ENCODE data around the gene RASSF5. TPM values are rescaled to one million over a fixed set of nuclear protein-coding genes. Genes with fewer than 3 reads are reported as not detected.

RASSF5 gene
- total RNA-seq, 3 donors from 2014 or later: 179 to 227 (median 216) TPM

DNA sequence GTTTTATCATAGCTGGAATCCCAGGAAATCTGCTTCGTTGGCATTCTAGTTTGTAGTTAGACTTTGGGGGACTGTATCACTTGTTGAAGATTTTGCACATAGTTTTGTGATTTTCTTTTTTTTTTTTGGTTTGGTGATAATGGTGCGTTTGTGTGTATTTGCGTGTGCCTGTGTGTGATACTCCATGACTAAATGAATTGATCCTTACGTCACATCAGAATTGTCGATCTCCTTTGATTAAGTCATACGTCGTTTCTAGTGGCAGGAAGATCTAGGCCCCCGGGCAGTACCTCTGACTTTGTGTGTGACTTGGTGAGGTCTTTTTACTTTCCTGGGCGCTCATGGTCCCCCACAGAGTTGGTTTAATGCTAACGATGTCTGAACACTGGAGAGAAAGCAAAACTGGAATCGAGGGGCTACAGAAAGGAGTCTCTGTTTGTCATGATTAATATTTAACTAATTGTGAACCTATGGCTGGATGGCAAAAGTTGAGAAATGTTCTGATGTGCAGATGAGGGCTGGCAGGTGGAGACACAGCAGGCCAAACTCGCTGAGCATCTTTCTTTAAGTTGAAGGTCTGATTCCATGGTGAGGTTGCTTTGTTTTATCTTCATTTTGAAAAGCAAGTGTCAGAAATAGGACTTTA lies 2.4 kb downstream of the RASSF5 start:
- Mint-ChIP-seq H3K36me3 (ENCODE audit: insufficient read depth) (no peaks in the 10 kb centered on the region), H3K4me1 (ENCODE audit: low read depth) (peaks cover 32% of the 10 kb centered on the region), H3K4me3 (no peak overlapping the region), H3K9me3 (no peaks in the 10 kb centered on the region), H3K27me3 (ENCODE audit: low read depth) (peaks cover 19% of the 10 kb centered on the region)
- DNase-seq: no peak
- ATAC-seq: no peak

DNA sequence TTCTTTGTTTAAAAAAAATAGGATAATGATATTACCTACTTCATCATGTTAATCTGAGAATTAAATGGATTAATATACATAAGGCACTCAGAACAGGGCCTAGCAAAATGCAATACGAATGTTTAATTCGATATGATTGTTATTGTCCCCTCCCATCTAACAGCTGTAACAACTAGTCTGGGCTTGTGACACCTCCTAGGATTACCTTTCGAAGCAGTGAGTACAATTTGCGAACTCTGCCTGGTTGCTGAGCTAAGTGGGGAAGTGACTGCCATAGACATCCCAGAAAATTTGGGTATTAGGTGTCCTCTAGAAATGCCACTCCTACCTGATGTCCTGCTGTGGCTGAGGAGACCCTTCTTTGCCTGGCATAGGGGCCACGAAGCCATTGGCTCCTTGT lies 3.0 kb downstream of the RASSF5 start:
- no peak for ATAC-seq
- H3K36me3 Mint-ChIP-seq (ENCODE audit: insufficient read depth): no peaks in the 10 kb centered on the region
- DNase-seq: no peak
- H3K27me3 Mint-ChIP-seq (ENCODE audit: low read depth): peaks cover 19% of the 10 kb centered on the region
- H3K9me3 Mint-ChIP-seq: no peaks in the 10 kb centered on the region
- no peak overlapping the region for H3K4me3 Mint-ChIP-seq
- peaks cover 26% of the 10 kb centered on the region for H3K4me1 Mint-ChIP-seq (ENCODE audit: low read depth)

DNA sequence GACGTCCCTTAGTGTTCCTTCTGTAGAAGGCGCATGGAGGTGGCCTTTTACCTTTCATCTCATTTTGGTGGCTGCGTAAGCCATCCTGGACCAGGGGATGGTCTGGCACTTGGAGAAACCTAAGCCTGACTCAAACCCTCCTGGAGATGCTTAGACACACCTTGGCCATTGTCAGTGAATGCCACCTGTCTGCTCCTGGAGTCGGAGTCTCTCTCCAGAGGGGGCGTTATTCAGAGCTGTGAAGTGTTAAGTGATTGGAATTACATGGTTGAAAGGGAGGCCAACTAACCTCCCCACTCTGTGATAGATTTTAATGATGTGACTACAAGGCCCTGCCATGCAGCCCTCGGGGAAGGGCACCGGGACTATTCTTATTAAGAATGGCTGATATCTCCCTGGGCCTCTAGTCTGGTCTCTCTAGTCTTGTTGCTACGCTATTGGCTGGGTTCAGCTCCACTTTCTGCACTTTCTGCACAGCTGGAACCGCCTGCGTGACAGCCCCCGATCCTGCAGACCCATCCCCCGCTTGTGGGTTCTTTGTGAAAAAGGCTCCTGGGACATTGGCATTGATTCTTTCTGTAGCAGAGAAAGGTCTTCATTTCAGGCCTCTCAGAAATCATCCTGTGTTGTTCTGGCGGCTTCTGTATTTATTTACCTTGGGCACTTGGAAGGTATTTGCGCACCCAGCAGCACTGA lies 4.2 kb downstream of the RASSF5 start:
- Mint-ChIP-seq H3K4me1 (ENCODE audit: low read depth) (peaks cover 17% of the 10 kb centered on the region), H3K36me3 (ENCODE audit: insufficient read depth) (no peaks in the 10 kb centered on the region), H3K4me3 (no peak overlapping the region), H3K27me3 (ENCODE audit: low read depth) (peaks cover 19% of the 10 kb centered on the region), H3K9me3 (no peaks in the 10 kb centered on the region)
- DNase-seq (no peak), ATAC-seq (no peak)

DNA sequence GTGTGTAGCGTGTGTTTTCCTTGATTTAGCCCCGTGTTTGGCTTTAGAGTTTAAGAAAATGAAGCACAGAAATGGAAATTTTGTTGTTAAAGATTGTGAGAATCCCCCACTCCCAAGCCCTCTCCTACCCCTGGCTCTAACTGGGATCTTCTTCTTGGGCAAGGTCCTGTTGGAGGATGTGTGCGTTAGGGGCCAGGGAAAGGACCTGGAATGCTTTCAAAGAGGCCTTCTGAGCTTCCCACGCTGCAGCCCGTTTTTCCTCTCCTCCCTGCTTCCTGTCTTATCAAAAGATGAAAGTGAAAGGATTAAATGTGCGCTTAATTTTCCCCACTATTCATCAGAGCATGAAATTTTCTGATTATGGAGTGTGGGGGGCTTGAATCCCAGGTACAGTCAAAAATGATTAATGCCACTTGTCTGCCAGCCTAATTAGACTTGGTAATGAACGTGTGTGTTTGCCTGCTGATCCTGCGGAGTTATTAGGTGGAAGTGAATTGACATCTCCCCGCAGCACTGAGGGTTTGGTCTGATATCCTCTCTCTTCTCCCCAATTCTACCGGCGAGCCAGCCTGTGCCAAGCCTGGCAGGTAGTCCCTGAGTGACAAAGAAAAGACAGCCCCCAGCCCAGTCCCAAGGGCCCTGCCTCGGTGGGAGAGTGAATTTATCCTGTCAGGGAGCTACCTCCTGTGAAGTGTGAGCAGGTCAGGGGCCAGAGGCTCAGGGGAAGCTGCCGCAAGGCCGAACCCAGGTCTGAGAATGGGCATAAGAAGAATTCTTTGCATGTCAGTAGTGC lies 4.9 kb downstream of the RASSF5 start:
- ATAC-seq: no peak
- Mint-ChIP-seq H3K27me3 (ENCODE audit: low read depth) (peaks cover 19% of the 10 kb centered on the region), H3K9me3 (no peaks in the 10 kb centered on the region), H3K36me3 (ENCODE audit: insufficient read depth) (no peaks in the 10 kb centered on the region), H3K4me3 (no peak overlapping the region), H3K4me1 (ENCODE audit: low read depth) (peaks cover 14% of the 10 kb centered on the region)
- no peak for DNase-seq

DNA sequence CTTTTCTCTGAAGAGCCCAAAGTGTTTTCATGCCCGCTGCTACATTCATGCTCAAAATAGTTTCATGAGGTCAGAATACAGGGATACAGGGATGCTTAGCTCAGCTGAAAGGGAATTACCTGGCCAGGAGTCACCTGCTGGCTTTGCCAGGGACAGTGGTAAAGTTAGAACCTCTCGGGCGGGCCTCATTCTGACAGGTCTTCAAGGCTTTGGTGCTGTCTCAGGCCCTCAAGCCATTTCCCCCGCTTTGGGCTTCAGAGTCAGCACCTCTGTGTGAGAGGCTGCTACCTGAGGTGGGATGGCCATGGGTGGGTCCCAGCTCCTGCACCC lies 5.5 kb downstream of the RASSF5 start:
- H3K4me1 Mint-ChIP-seq (ENCODE audit: low read depth): peaks cover 14% of the 10 kb centered on the region
- no peak overlapping the region for H3K4me3 Mint-ChIP-seq
- no peaks in the 10 kb centered on the region for H3K36me3 Mint-ChIP-seq (ENCODE audit: insufficient read depth)
- H3K27me3 Mint-ChIP-seq (ENCODE audit: low read depth): peaks cover 19% of the 10 kb centered on the region
- H3K9me3 Mint-ChIP-seq: no peaks in the 10 kb centered on the region
- ATAC-seq: no peak
- DNase-seq: no peak

DNA sequence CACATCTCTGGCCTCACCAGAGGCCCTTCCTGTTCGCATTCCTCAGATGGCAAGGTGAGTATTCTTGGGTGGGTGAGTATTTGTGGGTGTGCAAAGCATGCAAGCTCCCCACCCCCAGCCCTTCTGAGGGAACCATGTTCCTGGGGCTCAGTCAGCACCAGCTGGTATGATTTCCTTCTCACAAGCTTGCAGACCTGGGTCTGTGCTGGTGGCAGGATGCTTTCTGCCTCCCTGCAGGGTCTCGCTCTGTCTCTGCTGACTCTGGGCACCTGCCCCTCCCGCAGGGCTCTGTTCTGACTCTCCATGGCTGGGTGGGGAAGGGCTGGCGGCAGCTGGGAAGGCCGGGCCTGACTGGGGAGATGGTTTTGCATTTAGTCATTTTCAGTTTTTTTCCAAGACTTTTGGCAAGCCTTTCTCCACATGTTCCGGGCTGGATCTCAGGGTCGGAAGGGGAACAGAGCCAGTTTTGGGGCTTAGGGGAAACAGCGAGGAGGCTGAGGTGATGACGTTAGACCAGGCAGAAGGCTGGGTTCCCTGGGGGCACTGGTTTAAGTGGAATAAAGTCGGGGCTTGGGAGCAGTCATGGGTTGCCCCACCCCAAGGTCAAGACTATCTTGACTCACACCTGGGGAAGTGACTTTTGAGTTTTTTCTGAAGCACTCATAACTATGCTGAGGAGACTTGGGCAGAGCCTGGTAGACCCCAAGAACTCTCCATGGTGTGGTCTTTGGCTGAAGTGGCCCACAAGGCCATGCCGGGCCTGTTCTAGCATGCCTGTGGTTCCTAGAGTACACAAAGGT lies 6.2 kb downstream of the RASSF5 start:
- Mint-ChIP-seq H3K27me3 (ENCODE audit: low read depth) (peaks cover 17% of the 10 kb centered on the region), H3K4me1 (ENCODE audit: low read depth) (peaks cover 9% of the 10 kb centered on the region), H3K9me3 (no peaks in the 10 kb centered on the region), H3K36me3 (ENCODE audit: insufficient read depth) (no peaks in the 10 kb centered on the region), H3K4me3 (no peak overlapping the region)
- ATAC-seq (no peak), DNase-seq (no peak)

DNA sequence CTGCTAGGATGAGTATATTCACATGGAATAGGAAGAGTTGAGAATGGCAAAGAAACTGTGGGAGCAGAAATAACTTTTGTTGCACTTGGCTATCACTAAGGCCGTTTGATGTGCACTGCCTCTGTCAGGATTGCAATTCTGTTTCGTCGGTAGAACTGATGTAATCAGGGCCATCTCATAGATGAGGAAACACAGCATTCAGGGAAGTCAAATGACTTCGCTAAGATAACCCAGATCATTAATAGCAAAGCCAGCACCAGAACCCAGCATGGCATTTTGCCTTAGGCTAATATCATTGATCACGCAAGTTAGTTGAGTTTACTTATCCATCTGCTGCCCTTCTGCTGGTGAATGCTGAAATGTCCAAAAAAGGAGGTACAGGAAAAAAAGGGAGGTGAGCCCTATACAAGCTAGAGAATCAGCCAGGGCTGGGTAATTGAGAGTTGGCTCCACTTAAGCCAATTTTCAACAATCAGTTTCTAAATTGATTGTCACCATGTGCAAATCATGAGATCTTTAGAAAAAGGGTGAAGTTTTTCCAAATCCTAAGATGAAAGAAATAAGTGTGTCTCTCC lies 7.6 kb downstream of the RASSF5 start:
- peaks cover 2% of the 10 kb centered on the region for H3K4me1 Mint-ChIP-seq (ENCODE audit: low read depth)
- no peak overlapping the region for H3K4me3 Mint-ChIP-seq
- ATAC-seq (no peak), DNase-seq (no peak)
- no peaks in the 10 kb centered on the region for H3K36me3 Mint-ChIP-seq (ENCODE audit: insufficient read depth)
- H3K9me3 Mint-ChIP-seq: no peaks in the 10 kb centered on the region
- peaks cover 4% of the 10 kb centered on the region for H3K27me3 Mint-ChIP-seq (ENCODE audit: low read depth)

DNA sequence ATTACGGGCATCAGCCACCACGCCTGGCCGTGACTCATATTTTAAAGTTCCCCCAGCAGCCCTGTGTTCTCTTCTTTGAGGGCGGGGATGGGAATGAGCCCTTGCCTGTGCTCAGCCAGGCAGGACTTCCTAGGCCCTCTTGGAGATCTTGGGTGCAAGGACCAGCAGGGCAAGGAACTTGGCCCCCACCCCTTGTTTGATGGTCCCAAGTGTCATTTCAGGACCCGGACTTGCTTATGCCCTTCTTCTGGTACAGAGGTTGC lies 9.3 kb downstream of the RASSF5 start:
- Mint-ChIP-seq H3K36me3 (ENCODE audit: insufficient read depth) (no peaks in the 10 kb centered on the region), H3K4me1 (ENCODE audit: low read depth) (peaks cover 2% of the 10 kb centered on the region), H3K4me3 (no peak overlapping the region), H3K9me3 (no peaks in the 10 kb centered on the region), H3K27me3 (ENCODE audit: low read depth) (no peaks in the 10 kb centered on the region)
- ATAC-seq (no peak), DNase-seq (no peak)

DNA sequence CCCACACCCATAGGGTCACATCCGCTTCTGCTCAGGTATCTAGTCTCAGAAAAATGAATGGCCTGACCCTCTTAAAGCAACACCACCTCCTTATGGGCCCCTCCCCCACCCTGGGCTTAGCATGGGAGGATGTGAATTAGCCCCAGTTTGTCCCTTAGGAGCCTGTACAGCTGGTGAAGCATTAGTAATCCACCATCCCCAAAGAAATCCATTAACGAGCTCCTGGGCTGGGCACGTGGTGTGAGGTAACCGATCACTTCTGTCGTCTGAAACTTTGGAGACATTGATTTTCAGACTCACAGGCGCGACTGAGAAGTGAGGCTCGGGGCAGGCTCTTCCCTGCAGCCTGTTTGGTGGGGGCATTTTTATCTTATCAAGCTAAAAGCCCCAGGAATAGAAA lies 10.5 kb downstream of the RASSF5 start:
- H3K4me3 Mint-ChIP-seq: no peak overlapping the region
- H3K4me1 Mint-ChIP-seq (ENCODE audit: low read depth): peaks cover 2% of the 10 kb centered on the region
- no peaks in the 10 kb centered on the region for H3K36me3 Mint-ChIP-seq (ENCODE audit: insufficient read depth)
- ATAC-seq (no peak), DNase-seq (no peak)
- H3K27me3 Mint-ChIP-seq (ENCODE audit: low read depth): no peaks in the 10 kb centered on the region
- H3K9me3 Mint-ChIP-seq: no peaks in the 10 kb centered on the region

DNA sequence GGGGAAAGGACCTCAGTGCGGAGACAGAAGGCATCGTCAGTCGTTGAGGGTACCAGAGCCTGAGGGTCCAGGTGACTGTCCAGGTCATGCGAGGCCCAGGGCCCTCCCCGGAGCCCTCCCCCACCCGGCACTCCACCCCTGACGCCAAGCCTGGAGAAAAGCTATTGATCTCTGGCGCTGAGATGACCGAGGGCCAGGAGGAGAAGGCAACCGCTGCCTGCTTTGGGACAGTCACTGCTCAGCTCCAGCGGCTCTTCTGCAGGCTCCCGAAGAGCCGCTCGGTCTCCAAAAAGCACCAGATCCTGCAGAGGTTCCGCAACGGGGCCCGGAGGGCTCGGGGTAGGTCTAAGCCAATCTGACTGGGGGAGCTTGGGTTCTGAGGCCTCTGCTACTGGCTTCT lies 10.9 kb downstream of the RASSF5 start:
- Mint-ChIP-seq H3K4me1 (ENCODE audit: low read depth) (peaks cover 2% of the 10 kb centered on the region), H3K27me3 (ENCODE audit: low read depth) (no peaks in the 10 kb centered on the region), H3K36me3 (ENCODE audit: insufficient read depth) (no peaks in the 10 kb centered on the region), H3K9me3 (no peaks in the 10 kb centered on the region), H3K4me3 (no peak overlapping the region)
- no peak for DNase-seq
- no peak for ATAC-seq

DNA sequence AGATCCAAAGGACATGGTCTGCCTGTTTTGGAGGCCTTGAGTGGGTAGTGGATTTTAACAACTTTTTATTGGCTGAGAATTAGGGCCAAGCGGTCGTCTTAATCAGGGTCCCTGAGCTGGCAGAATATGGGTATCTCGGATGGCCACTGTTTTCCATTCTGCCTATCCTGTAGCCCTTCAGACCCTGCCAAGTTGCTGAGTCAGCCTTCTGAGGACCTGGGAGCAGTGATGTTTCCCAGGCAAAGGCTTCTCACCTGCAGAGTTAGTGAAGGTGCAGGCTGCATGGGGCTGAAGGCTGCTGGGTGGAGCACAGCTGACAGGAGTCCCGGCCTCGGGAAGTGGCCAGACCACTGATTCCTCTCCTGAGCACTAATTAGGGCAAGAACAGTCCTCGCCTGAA lies 11.4 kb downstream of the RASSF5 start:
- Mint-ChIP-seq H3K4me1 (ENCODE audit: low read depth) (peaks cover 2% of the 10 kb centered on the region), H3K9me3 (no peaks in the 10 kb centered on the region)

DNA sequence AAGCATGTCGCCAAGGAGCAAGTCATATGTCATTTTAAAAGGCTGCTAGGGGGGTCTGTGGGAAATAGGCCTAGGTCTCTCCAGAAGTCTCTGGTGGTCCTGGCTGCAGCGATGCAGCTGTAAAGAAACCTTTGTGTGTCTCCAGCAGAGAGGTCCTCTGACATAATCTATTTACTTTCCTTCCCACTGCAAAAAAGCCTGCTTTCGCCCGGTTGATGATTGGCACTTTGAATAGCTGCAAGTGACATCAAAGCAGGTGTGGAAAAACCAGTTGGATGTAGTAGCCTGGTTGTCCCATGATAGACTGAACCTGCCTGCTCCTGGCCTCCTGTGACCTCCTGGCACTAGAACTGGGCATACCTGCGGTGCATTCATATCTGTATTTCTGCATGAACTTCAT lies 13.8 kb downstream of the RASSF5 start:
- no peaks in the 10 kb centered on the region for H3K9me3 Mint-ChIP-seq
- no peaks in the 10 kb centered on the region for H3K27me3 Mint-ChIP-seq (ENCODE audit: low read depth)
- H3K36me3 Mint-ChIP-seq (ENCODE audit: insufficient read depth): no peaks in the 10 kb centered on the region
- no peak for ATAC-seq
- H3K4me1 Mint-ChIP-seq (ENCODE audit: low read depth): peaks cover 6% of the 10 kb centered on the region
- no peak overlapping the region for H3K4me3 Mint-ChIP-seq
- no peak for DNase-seq

More for the DNA sequence above, 11.4 kb downstream of the RASSF5 start:
- ATAC-seq (no peak), DNase-seq (no peak)
- H3K27me3 Mint-ChIP-seq (ENCODE audit: low read depth): no peaks in the 10 kb centered on the region
- no peak overlapping the region for H3K4me3 Mint-ChIP-seq
- no peaks in the 10 kb centered on the region for H3K36me3 Mint-ChIP-seq (ENCODE audit: insufficient read depth)

DNA sequence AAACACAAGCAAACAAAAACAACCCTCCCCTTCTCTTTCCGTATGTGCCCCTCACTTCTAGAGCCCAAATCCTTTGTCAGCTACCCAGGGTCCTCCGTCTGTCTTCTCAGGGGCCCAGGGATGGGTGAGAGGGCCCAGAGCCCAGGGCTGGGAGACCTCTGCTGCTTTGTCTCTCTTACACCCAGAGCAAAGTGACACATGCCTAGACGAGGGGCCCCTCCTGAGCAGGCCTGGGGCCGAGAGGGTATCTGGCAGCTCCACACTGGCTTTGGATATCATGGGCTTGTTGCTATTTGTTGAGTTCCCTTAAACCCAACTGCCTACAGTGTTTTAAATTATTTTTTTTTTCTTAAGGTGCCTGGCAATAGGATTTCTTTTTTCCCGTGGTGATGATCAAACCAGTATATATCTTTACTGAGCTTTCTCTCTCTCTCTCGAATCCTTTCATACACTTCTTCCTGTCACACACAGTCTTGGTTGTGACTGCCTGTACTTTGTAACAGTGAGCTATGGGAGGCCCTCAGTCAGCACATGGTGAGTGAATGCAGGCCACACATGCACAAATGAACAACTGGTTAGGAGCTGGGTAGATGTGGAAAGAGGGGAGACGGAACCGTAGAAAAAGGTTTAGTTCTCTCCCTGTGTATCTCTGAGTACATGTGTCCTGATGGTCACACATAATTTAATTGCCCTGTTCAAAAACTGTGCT lies 14.5 kb downstream of the RASSF5 start:
- Mint-ChIP-seq H3K4me3 (no peak overlapping the region), H3K9me3 (no peaks in the 10 kb centered on the region), H3K4me1 (ENCODE audit: low read depth) (peaks cover 4% of the 10 kb centered on the region), H3K36me3 (ENCODE audit: insufficient read depth) (no peaks in the 10 kb centered on the region), H3K27me3 (ENCODE audit: low read depth) (no peaks in the 10 kb centered on the region)
- no peak for DNase-seq
- ATAC-seq: no peak
